HL-60/S4 treated with phorbol 12-myristate 13-acetate at 8.2 ng/mL for 4 days and 3 days (cell line): ENCODE data around the gene ASAP2.
"Not testable (repeated sequence)": the region's sequence is repeated elsewhere in the genome, so short reads cannot be mapped to it uniquely, and the experiment has no call there.

ENCODE experiments used
- in situ Hi-C: fragments of 300-500 bp; cut with MboI; formaldehyde crosslinking; loops from 2 replicates; pipeline ENCODE4 v1.15.0; 2022; ENCODE audit warnings: low sequenced_read_pairs

ASAP2 gene

GRCh38 chr2:9392898-9393765, 186.5 kb downstream of the ASAP2 start:
- in situ Hi-C loops, result no loop called here

- in situ Hi-C loops, result no loop called here
Observed at GRCh38 chr2:9394816-9395215, 188.2 kb downstream of the ASAP2 start.

- in situ Hi-C loops, result no loop called here
Observed at GRCh38 chr2:9397201-9397600, 190.6 kb downstream of the ASAP2 start.

- in situ Hi-C loops, result not testable (repeated sequence)
Observed at GRCh38 chr2:9398251-9398650, 191.6 kb downstream of the ASAP2 start.

DNA sequence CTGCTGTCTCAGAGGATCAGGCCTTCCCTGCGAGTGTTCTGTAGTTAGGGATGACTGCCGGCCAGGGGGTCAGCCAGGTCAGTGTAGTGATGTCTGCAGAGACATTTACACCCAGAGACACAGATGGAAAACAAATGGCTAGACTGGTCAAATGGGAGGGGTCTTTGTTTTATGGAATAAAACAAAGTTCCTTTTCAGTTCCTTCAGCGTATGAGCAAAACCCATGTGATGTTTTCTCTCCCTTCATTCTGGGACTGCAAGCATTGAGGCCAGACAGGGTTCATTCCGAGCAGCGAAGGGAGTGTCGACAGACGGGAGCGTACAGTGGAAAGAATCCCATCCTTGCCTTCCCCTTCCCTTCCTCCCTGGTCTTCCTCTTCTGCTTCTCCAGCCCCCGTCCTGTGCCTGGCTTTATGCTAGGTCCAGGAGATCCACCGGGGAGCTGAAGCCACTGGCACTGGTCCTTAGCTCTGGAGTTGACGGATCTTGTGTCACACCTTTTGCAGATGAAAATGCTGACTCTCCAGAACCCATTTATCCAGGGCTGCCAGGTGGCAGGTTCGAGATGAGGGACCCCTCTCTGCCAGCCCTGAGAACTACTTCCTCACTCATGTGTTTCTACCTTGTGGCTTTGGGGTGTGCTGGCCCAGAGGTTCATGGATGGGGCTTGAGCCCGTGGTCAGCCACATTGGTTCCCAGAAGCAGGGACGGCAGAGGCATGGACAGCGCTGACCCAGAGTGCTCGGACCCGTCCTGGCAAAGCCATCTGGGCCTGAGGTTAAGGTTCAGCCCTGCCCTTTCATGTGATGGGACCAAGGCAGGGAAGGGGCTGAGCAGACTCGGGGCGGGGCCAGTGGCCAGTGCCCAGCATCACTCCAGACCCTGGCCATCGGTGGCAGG, 192.5 kb downstream of the ASAP2 start:
- in situ Hi-C loops, result no loop called here

DNA sequence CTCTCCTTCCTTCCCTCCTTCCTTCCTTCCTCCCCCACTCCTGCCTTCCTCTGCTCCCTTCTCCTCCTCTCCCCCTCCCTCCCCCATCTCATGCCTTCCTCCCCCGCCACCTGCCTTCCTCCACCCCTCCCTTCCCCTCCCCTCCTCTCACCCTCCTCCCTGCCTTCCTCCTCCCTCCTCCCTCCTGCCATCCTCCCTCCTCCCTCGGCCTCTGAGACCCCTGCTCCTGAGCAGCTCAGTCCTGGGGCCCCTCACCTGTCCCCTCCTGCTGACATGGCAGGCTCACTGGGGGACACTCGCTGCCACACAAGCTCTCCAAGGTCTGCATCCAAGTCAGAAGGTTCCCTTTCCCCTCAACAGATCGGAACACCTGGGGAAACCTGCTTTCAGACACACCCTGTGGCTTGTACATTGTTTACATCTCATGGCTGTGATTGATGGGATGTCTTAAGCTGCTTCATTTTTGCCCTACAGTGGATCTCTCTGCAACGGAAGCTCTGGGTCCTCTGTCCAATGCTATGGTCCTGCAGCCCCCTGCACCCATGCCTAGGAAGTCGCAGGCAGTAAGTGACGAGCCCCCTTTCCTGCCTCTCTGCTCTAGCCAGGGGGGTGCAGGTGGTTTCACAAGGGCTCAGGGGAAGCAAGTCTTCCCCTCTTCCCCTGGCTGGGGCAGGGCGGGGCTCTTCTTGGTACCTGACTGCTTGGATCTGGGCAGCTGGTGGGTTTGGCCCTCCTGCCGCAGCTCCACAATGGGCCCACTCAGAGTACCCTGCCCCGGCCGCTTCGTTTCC, 193.9 kb downstream of the ASAP2 start:
- in situ Hi-C loops, result no loop called here

GRCh38 chr2:9401059-9401547, 194.5 kb downstream of the ASAP2 start:
- in situ Hi-C loops, result no loop called here

DNA sequence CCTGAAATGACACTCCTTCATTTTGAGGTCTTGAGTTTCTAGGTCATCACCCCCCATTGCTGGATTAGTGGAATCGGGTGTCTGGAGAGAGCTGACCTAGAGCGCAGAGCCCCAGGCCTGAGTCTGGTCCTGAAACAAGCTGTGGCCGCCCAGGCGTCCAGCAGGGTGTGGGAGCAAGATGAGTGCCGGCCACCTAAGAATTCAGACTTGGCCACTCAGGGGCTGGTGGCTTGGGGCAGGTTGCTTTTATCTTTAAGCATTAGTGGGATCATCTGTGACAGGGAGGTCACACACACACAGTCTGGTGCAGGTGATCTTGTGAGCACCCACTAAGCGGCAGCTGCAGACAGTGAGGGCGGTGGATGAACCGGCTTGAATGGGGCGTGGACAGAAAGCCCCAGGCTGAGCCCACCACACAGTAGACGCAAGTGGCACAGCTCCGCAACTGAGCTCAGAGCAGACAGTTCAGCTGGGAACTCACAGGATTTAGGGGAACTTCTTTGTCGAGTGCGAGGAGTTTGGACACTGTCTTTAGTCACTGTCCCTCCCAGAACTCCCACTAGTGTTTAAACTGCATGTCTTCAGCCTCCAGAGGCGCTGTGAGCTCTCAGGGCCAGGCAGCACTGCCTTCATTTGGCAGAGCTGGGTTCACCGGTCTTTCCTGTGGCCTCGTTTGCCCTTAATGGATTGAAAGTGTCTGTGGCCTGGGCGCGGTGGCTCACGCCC, 195.2 kb downstream of the ASAP2 start:
- in situ Hi-C loops, result no loop called here

DNA sequence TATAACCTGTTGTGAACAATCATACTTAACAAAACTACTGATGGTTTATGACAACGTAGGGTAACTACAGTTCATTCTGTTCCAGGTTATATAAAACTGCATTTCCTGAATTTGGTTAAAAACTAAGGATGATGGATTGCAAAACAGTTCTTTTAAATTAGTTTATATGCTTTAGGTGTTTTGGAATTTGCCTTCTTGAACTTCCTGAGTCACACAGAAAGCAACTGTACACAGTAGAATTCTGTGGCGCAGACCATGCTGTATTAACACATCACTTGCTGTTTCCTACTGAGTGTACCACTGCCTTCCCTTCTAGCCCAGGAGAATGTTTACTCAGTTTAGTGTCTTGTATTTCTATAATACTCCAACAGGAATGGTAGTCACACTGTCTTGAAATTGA, 197.3 kb downstream of the ASAP2 start:
- in situ Hi-C loops, result no loop called here

- in situ Hi-C loops, result no loop called here
Observed at GRCh38 chr2:9404451-9404850, 197.8 kb downstream of the ASAP2 start.

DNA sequence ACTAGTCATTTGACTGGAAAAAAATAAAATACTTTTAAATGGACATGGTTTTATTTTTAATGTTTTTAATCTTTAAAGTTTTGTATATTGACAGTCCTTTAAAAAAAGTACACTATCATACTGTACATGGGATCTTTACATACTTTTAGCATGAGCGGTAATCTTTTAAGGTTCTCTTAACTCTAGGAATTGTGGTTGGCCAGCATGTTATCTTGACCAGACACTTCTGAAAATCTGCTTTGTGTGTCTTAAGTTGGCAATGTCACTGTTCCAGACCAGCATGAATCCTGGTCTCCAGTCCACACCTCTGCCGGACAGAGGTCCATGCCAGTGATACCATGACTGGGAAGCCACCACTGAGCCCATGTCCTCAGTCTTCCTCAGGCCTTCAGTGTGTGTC, 199.0 kb downstream of the ASAP2 start:
- in situ Hi-C loops, result no loop called here

DNA sequence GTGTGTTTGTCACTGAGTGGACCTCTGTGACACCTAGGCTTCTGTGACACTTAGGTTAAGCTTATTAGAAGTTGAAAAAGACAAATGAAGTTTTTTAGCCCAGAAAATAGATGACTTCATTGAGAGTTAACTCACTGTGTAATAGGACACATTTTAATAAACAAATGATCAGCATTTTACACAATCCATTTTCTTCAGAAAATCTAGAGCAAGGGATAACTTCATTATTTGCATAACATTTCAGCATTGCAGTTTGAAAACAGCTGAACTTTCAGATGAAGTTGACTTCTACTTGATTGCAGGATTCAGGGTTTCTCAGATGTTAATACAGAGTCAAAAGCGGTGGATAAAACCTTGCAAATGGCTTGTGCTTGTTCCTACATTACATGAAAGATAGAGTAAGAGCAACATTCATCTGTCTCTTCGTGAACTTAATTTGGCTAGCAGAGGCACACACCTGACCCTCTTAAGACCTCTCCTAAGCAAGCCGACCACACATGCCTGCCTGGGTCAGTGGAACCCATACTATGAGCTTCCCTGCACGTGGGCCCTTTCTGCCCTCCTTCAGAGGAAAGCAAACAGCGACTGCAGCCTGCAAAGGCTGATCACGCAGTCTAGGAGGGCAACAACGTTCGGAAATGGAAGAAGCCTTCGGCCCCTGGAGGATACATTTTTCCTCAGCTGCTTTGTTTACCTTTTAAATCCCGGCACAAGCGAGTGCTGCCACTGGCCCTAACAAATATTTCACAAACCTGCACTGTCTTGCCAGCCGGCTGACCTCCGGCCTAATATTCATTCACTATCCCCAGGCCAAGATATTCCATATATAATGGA, 200.1 kb downstream of the ASAP2 start:
- in situ Hi-C loops, result no loop called here

GRCh38 chr2:9407363-9407811, 200.8 kb downstream of the ASAP2 start:
- in situ Hi-C loops, result no loop called here

- in situ Hi-C loops, result no loop called here
Observed at GRCh38 chr2:9408641-9409151, 202.1 kb downstream of the ASAP2 start.

DNA sequence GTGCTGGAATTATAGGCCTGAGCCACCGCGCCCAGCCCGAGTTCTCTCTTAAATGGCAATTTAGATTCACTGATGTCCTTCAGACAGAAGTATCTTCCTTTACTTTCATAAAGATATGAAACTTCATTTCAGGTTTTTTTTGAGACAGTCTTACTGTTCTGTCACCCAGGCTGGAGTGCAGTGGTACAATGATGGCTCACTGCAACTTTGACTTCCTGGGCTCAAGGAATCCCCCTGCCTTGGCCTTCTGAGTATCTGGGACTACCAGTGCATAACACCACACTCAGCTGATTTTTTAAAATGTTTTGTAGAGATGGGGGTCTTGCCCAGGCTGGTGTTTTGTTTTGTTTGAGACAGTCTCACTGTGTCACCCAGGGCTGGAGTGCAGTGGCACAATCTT, 203.5 kb downstream of the ASAP2 start:
- in situ Hi-C loops, result no loop called here

GRCh38 chr2:9412781-9413180, 206.2 kb downstream of the ASAP2 start:
- in situ Hi-C loops, result no loop called here

DNA sequence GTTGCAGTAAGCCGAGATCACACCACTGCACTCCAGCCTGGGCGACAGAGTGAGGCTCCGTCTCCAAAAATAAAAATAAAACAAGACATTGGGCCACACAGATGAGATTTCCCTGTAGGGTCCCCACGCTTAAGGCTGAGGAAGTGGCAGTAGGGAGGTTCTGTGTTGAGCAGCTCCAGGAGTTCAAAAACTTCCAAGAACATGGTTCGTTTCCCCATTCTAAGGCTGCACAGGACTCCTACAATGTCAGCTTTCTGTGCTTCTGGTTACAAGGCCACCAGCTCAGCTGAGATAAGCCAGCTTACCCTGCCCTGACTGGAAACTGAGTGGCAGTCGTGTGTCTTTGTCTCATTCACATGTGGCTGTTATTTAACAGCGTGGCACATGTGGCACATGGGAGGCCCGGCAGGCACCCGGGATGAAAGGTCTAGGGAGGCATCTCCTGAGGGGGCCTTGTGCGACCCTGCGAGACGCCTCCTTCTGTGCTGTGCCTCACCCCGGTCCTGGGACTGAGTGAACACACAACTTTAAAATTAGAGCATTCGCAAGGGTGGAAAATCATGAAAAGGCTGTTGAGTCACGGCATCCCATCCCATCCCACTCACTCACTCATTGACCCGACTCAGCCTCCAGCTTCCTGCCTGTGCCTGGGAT, 209.0 kb downstream of the ASAP2 start:
- in situ Hi-C loops, result no loop called here

DNA sequence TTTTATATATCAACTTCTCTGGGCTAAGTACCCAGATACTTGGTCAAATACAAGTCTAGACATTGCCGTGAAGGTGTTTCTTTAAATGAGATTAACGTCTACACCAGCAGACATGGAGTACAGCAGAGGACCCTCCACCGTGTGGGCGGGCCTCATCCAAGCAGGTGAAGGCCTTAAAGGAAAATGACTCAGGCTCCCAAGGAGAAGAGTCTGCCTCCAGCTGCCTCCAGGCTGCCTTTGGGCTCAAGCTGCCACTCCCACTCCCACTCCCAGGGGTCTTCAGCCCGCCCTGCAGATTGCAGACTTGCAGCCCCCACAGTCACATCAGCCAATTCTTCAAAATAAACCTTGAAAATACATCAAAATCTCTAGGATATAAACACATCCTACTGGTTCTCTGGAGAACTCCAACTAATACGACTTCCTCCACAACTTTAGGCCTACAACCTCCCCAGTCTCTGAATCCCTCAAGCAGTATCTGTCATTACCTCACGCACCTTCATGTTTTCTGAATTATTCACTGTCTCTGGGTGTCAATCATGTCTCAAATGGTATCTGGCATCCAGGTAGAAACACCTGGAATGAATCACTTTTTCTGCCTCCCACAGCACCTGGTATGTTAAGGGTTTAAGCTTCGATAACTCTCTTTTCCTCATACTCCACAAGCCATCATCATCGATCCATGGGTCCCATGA, 209.8 kb downstream of the ASAP2 start:
- in situ Hi-C loops, result no loop called here
